Astrocyte (in vitro differentiated cells and primary cell): Measurements from ENCODE around the gene PHF11.

Experiments
- EZH2 ChIP-seq: IDR thresholded peaks from 2 replicates; pipeline ENCODE4 v1.6.1; 2012; ENCODE audit warnings: mild to moderate bottlenecking, low read length, inconsistent platforms; ENCODE audit not compliant: insufficient read depth
- TF ChIP-seq, protein P1 (sequence below): IDR thresholded peaks from 2 replicates; pipeline ENCODE4 v1.5.1; 2011; ENCODE audit warnings: low read depth, mild to moderate bottlenecking, inconsistent platforms, low read length, moderate library complexity; ENCODE audit not compliant: insufficient read depth

DNA sequence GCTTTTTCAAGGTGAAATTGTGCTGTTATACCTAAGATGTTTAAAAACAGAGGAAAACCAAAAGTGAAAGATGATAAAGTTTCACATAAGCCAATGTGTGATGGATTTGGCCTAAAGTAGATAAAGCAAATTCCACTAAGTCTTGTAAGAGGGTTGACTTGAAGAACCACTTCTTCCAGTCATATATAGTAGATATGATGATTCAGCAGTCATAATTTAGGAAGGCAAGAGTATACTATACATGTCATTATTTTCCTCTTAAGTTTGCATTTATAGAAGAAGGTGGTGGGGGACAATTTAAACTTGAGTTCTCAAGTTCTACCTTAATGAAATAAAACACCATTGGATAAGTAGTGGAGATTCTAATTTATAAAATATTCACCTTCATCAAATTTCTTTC is 37.3 kb downstream of the PHF11 start:
- TF ChIP-seq, protein P1, sequence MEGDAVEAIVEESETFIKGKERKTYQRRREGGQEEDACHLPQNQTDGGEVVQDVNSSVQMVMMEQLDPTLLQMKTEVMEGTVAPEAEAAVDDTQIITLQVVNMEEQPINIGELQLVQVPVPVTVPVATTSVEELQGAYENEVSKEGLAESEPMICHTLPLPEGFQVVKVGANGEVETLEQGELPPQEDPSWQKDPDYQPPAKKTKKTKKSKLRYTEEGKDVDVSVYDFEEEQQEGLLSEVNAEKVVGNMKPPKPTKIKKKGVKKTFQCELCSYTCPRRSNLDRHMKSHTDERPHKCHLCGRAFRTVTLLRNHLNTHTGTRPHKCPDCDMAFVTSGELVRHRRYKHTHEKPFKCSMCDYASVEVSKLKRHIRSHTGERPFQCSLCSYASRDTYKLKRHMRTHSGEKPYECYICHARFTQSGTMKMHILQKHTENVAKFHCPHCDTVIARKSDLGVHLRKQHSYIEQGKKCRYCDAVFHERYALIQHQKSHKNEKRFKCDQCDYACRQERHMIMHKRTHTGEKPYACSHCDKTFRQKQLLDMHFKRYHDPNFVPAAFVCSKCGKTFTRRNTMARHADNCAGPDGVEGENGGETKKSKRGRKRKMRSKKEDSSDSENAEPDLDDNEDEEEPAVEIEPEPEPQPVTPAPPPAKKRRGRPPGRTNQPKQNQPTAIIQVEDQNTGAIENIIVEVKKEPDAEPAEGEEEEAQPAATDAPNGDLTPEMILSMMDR: no peak
- TF ChIP-seq EZH2: no peak
